ENCODE results near the gene KLHDC8B. TPM values are rescaled to one million over a fixed set of nuclear protein-coding genes. Genes with fewer than 3 reads are reported as not detected.

KLHDC8B gene
- total and polyA plus RNA-seq, 2 of the 4 experiments (the other 2 are of a cell fraction) = 16.3 to 16.5 TPM

- no peak for ATAC-seq (ENCODE audit: low read depth)
- no peak overlapping the region for H3K4me3 ChIP-seq (ENCODE audit: insufficient read depth, low read depth, low read length)
- no peaks in the 10 kb centered on the region for H3K79me1 ChIP-seq (ENCODE audit: low read depth in 1 of 2, low read length in 2 of 2)
- H3K9me3 ChIP-seq (ENCODE audit: control insufficient read depth, insufficient read depth, low read length) = no peaks in the 10 kb centered on the region
- no peaks in the 10 kb centered on the region; the same call in 1 of the 2 replicates for H3K27me3 ChIP-seq (ENCODE audit: control insufficient read depth, insufficient read depth, low read length)
- H3K36me3 ChIP-seq (ENCODE audit: control insufficient read depth, insufficient read depth, low read length) = no peaks in the 10 kb centered on the region
- no peak for TF ChIP-seq RCOR1 (IDR thresholded peaks at IDR 0.05; ENCODE audit: insufficient replicate concordance, low read length)
- H2BK15ac ChIP-seq (ENCODE audit: low read depth, low read length) = no peak overlapping the region
- H2AK9ac ChIP-seq (replicated peaks; ENCODE audit: low read depth, low read length, poor library complexity) = no peak overlapping the region
- no peak overlapping the region for H3K23ac ChIP-seq (ENCODE audit: low read depth, low read length)
- H2AFZ ChIP-seq (replicated peaks; ENCODE audit: low read length, poor library complexity) = no peak overlapping the region
- H3K27ac ChIP-seq (ENCODE audit: insufficient read depth, low read length) = no peak overlapping the region
- H2BK120ac ChIP-seq (ENCODE audit: low read depth, low read length) = no peak overlapping the region
- no peaks in the 10 kb centered on the region for H3K9me1 ChIP-seq (ENCODE audit: insufficient read depth, low read length)
- 100% methylated on average over 1 of the region's 3 CpGs; no CpG with 5 or more reads in 1 of the 2 experiments for WGBS, 2 experiments (ENCODE audit: extremely low coverage in 2 of 2, insufficient read length in 1 of 2)
- H3K56ac ChIP-seq (ENCODE audit: extremely low read depth, insufficient read depth, low read length) = no peak overlapping the region
- POLR2A ChIA-PET (ENCODE audit: unreplicated experiment) = no interaction called here
- H4K91ac ChIP-seq (ENCODE audit: insufficient read depth, low read depth, low read length) = no peak overlapping the region
- in situ Hi-C loops (cut with MboI; ENCODE audit: low sequenced_read_pairs) = no loop called here
- dilution Hi-C loops (cut with HindIII; ENCODE audit: low sequenced_read_pairs, unreplicated experiment) = no loop called here
- no peak overlapping the region for H3K4ac ChIP-seq (ENCODE audit: low read depth, low read length)
- H4K8ac ChIP-seq (ENCODE audit: low read depth in 2 of 2, low read length in 2 of 2) = no peak overlapping the region
- no peak overlapping the region for H3K9ac ChIP-seq (ENCODE audit: low read depth, low read length)
- no peak overlapping the region for H4K5ac ChIP-seq (ENCODE audit: low read depth, low read length)
- intact Hi-C loops (cut with micrococcal nuclease) = no loop called here
- H3K14ac ChIP-seq (replicated peaks; ENCODE audit: low read depth, low read length) = no peak overlapping the region
- no TSS peak for BruUV-seq (replicated peaks)
- H4K20me1 ChIP-seq (ENCODE audit: insufficient read depth, low read length) = no peaks in the 10 kb centered on the region
- H2BK5ac ChIP-seq (ENCODE audit: low read depth, low read length, poor library complexity, severe bottlenecking) = no peak overlapping the region
- H2AK5ac ChIP-seq (ENCODE audit: low read depth, low read length) = no peak overlapping the region
- H3K4me2 ChIP-seq (ENCODE audit: low read depth, low read length) = no peak overlapping the region
- H3K18ac ChIP-seq (ENCODE audit: low read depth, low read length) = no peak overlapping the region
- no peak overlapping the region for H2BK20ac ChIP-seq (ENCODE audit: low read depth, low read length)
- DNase-seq = no peak
- CTCF ChIA-PET = interaction anchor here (1.0 kb wide), 1 partner anchor 22 kb away, joined by 3 read pairs; no protein-coding TSS in a partner anchor
- no peaks in the 10 kb centered on the region for H3K4me1 ChIP-seq (ENCODE audit: control insufficient read depth, insufficient read depth, low read length)
Observed at GRCh38 chr3:49198161-49198560, 26.8 kb downstream of the KLHDC8B start.
